PC-9 (cell line): ENCODE data around the gene FBXO36.

ENCODE experiments used
- EZH2 ChIP-seq: fragments of 200-600 bp; sonication (generic); IDR thresholded peaks from 2 replicates; pipeline ENCODE4 v1.8.0; 2017; ENCODE audit warnings: antibody characterized with exemption, low read depth
- TF ChIP-seq, protein P1 (sequence below): fragments of 200-600 bp; sonication (generic); conservative IDR thresholded peaks from 2 replicates; pipeline ENCODE4 v1.6.1; 2017; ENCODE audit warnings: mixed run types, antibody characterized with exemption, mild to moderate bottlenecking, moderate library complexity

DNA sequence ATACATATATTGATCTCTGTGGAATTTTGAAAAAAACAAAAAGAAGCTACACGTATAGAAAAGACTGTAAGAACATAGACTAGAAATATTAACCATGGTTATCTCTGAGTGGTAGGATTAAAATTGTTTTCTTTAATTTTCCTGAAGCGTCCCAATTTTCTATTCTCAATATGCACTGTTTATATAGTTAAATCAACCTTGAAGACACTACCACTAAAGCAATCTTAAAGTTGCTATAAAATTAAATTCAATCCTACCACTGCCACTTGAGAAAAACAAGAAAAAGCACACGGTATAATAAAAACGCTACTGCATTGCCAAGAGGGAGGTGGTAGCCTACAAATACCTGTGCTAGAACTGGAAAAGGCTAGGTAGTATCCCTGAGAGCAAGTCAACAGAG lies 47.7 kb upstream of the FBXO36 start:
- TF ChIP-seq, protein P1, sequence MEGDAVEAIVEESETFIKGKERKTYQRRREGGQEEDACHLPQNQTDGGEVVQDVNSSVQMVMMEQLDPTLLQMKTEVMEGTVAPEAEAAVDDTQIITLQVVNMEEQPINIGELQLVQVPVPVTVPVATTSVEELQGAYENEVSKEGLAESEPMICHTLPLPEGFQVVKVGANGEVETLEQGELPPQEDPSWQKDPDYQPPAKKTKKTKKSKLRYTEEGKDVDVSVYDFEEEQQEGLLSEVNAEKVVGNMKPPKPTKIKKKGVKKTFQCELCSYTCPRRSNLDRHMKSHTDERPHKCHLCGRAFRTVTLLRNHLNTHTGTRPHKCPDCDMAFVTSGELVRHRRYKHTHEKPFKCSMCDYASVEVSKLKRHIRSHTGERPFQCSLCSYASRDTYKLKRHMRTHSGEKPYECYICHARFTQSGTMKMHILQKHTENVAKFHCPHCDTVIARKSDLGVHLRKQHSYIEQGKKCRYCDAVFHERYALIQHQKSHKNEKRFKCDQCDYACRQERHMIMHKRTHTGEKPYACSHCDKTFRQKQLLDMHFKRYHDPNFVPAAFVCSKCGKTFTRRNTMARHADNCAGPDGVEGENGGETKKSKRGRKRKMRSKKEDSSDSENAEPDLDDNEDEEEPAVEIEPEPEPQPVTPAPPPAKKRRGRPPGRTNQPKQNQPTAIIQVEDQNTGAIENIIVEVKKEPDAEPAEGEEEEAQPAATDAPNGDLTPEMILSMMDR: no peak
- TF ChIP-seq EZH2: no peak
